ENCODE data around the gene HLA-B. TPM values are rescaled to one million over a fixed set of nuclear protein-coding genes. Genes with fewer than 3 reads are reported as not detected.
A peak's percentile ranks its signal among the peaks of the same experiment; 100 is the strongest.
"Not testable (repeated sequence)": the region's sequence is repeated elsewhere in the genome, so short reads cannot be mapped to it uniquely, and the experiment has no call there.

Gene HLA-B
- total RNA-seq, 1 experiment from 2014 or later = 544 TPM

- in situ Hi-C loops (cut with HindIII; ENCODE audit: low pct_unique_long_range_greater_than_20kb, low sequenced_read_pairs) = not testable (repeated sequence)
Measured at GRCh38 chr6:31388916-31389801, 32.2 kb upstream of the HLA-B start.

GRCh38 chr6:31386977-31387376 is 30.0 kb upstream of the HLA-B start:
- in situ Hi-C loops (cut with HindIII; ENCODE audit: low pct_unique_long_range_greater_than_20kb, low sequenced_read_pairs) = no loop called here
- DNase-seq (ENCODE audit: low read depth) = no peak

More at GRCh38 chr6:31388916-31389801, 32.2 kb upstream of the HLA-B start:
- DNase-seq (ENCODE audit: low read depth) = not testable (repeated sequence)

DNA sequence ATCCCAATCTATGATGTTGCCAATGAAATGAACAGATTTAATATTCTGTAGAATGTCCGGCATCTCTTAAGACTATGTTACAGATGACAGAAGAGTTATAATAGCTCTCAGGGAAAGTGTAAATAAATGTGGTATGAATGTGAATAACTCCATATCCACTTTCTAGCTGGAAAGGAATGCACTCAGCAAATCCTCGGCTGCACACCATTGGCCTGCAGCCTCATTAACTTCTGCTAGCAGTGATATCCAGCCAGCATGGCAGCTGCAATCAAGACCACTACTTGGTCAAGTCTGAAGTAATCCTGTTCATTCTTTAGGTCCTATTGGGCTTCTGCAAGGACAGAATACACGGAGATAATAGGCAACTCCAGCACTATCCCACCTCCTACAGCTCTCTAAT is 29.1 kb upstream of the HLA-B start:
- in situ Hi-C loops (cut with HindIII; ENCODE audit: low pct_unique_long_range_greater_than_20kb, low sequenced_read_pairs) = no loop called here
- DNase-seq (ENCODE audit: low read depth) = no peak

DNA sequence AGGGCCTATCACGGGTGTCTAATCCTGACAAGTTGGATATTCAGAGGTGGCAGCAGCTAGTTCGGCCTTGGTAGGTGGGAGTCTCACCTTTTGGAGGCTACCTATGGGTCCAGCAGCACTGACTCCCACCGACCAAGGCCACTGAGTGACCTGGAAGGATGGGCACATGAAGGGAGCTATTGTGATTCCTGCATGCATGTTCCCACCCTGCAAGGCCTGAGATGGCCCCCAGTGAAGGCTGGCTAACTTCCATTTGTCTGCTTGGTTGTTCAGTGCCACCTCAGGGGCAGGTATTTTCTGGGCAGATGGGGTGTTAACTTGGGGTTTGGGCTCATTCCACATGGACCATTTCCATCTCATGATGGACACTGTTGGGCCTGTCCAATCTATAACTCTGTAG is 28.1 kb upstream of the HLA-B start:
- in situ Hi-C loops (cut with HindIII; ENCODE audit: low pct_unique_long_range_greater_than_20kb, low sequenced_read_pairs) = no loop called here
- no peak for DNase-seq (ENCODE audit: low read depth)

DNA sequence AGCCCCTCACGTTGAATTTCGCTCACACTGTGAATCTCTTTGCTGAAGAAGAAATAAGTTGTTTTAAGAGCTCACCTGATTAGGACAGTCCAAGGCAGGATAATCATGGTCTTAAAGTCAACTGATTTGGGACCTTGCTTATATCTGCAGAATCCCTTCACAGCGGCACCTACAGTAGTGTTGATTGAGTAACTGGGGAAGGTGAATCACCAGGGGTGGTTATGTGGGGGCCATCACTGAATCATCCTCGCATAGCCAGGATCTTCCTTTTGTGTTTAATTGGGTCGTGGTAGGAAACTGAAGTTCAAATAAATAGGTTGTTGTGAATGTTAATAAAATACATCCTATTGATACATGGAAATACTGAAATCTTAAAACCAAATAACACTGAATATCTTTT is 26.2 kb upstream of the HLA-B start:
- in situ Hi-C loops (cut with HindIII; ENCODE audit: low pct_unique_long_range_greater_than_20kb, low sequenced_read_pairs) = no loop called here
- no peak for DNase-seq (ENCODE audit: low read depth)

GRCh38 chr6:31381666-31382065 is 24.7 kb upstream of the HLA-B start:
- in situ Hi-C loops (cut with HindIII; ENCODE audit: low pct_unique_long_range_greater_than_20kb, low sequenced_read_pairs) = no loop called here
- DNase-seq (ENCODE audit: low read depth) = no peak

DNA sequence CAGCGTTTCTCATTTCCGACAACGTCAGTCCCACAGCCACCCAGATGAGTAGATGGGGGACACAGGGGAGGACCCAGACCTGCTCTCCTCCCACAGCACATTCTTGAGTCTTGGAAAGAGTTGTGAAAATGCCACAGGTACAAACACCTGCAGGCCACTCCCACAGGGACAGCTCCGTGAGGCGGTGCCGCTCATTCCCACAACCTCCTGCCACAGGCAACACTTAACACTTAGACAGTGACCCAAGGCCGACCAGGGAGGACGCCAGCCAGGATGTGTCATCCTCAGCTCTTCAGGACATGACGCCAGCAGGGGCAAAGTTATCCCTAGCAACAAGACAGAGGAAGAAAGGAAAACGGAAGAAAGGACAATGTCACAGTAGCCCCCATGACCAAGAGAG is 22.9 kb upstream of the HLA-B start:
- DNase-seq (ENCODE audit: low read depth) = no peak
- in situ Hi-C loops (cut with HindIII; ENCODE audit: low pct_unique_long_range_greater_than_20kb, low sequenced_read_pairs) = no loop called here

DNA sequence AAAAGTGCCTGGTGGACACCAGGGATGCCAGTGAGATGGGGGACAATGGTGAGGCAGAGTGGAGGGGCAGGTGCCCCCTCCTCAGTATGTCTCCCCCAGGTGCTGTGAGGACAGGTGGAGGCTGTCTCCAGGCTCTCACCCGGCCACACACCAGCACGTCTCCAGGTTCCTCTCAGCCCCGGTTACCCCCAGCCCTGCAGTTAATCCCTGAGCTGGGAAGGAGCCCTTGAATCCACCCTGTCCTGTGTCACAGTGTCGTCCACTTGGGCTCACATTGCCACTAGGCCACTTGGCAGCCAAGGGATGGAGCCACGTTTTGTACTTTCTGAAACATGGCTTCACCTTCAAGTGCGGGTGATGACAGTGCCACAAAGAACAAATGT is 21.7 kb upstream of the HLA-B start:
- in situ Hi-C loops (cut with HindIII; ENCODE audit: low pct_unique_long_range_greater_than_20kb, low sequenced_read_pairs) = no loop called here
- DNase-seq (ENCODE audit: low read depth) = no peak

DNA sequence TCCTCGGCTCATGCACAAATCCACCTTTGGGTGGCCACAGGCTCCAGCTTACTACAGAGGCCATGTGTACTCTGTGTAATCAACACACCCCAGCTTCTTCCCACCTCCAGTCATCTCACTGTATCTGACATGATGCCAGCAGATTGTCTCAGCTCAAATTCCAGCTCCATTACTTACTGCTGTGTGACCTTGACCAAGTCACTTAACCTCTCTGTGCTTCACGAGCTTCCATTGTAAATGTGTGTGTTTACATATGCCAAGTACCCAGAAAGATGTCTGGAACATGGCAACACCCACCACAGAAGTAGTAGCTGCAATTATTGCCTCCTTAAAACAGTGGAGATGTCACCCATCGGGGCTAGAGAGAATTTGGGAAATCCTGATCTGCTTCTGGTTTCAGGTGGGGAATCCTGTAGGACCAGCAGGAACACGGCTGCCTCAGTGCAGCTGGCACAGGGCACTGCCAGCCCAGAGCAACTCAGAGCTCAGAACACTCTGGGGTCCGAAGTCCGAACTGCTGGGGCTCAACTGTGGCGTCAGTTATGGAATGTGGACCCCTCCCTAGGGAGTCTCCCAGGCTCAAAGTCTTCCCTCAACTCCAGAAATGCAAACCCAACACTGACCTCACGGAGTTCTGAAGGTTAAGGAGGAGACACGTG is 21.2 kb upstream of the HLA-B start:
- DNase-seq (ENCODE audit: low read depth) = no peak
- in situ Hi-C loops (cut with HindIII; ENCODE audit: low pct_unique_long_range_greater_than_20kb, low sequenced_read_pairs) = no loop called here

- in situ Hi-C loops (cut with HindIII; ENCODE audit: low pct_unique_long_range_greater_than_20kb, low sequenced_read_pairs) = no loop called here
- no peak for DNase-seq (ENCODE audit: low read depth)
Measured at GRCh38 chr6:31377029-31377428, 20.1 kb upstream of the HLA-B start.

DNA sequence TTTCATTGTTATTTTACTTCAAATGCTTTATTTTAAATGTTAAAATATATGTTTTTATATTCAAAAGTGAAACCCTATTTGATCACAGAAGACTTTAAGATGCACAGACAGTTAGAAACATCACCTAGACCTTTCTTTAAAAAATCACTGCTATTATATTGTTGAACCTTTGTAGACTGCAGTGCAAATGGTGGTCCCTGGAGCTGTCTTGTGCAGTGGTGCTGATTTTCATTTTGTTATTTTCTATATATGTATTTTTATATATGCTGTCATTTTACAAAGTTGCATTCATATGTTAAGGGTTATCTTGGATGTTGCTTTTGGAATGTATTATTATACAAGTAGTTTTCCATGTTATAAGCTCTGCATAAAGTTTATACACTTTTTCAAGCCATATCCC is 18.7 kb upstream of the HLA-B start:
- DNase-seq (ENCODE audit: low read depth) = no peak

DNA sequence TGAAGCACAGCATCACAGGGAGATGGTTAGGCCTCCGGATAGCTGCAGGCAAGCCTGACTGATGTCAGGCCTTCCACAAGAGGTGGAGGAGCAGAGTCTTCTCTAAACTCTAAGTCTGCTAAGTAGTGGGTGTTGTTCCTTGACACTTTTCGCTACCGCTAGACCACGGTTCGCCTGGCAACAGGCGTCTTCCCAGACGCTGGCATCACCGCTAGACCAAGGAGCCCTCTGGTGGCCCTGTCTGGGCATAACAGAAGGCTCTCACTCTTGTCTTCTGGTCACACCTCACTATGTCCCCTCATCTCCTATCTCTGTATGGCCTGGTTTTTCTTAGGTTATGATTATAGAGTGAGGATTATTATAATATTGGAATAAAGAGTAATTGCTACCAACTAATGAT is 17.1 kb upstream of the HLA-B start:
- DNase-seq (ENCODE audit: low read depth); in situ Hi-C loops (cut with HindIII; ENCODE audit: low pct_unique_long_range_greater_than_20kb, low sequenced_read_pairs): not testable (repeated sequence)

More for the DNA sequence above, 18.7 kb upstream of the HLA-B start:
- in situ Hi-C loops (cut with HindIII; ENCODE audit: low pct_unique_long_range_greater_than_20kb, low sequenced_read_pairs) = no loop called here

- in situ Hi-C loops (cut with HindIII; ENCODE audit: low pct_unique_long_range_greater_than_20kb, low sequenced_read_pairs) = no loop called here
- peak; percentile 53 for DNase-seq (ENCODE audit: low read depth)
Measured at GRCh38 chr6:31368461-31368860, 11.5 kb upstream of the HLA-B start.

- DNase-seq (ENCODE audit: low read depth) = peak; percentile 90
- in situ Hi-C loops (cut with HindIII; ENCODE audit: low pct_unique_long_range_greater_than_20kb, low sequenced_read_pairs) = no loop called here
Measured at GRCh38 chr6:31366693-31367470, 9.9 kb upstream of the HLA-B start.

GRCh38 chr6:31365864-31366263 is 8.9 kb upstream of the HLA-B start:
- DNase-seq (ENCODE audit: low read depth) = no peak
- in situ Hi-C loops (cut with HindIII; ENCODE audit: low pct_unique_long_range_greater_than_20kb, low sequenced_read_pairs) = no loop called here

DNA sequence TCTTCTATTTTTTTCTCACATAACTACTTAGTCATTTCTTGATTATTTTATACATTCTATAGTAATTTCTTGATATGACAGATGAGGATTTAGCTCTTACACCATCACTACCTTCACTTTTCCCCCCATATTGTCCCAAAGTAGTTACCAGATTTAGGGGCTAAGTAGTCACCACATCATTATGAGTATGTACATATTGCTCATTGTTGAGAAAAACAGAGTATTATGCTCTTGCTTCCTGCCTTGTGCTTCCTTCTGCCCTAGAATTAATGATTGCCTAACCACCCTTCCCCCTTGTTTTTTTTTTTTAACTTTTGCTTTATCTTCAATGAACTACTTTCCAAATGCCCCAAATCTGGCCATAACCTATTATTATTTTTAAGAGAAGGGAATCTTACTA is 6.8 kb upstream of the HLA-B start:
- no peak for DNase-seq (ENCODE audit: low read depth)
- in situ Hi-C loops (cut with HindIII; ENCODE audit: low pct_unique_long_range_greater_than_20kb, low sequenced_read_pairs) = no loop called here

GRCh38 chr6:31362751-31363150 is 5.8 kb upstream of the HLA-B start:
- in situ Hi-C loops (cut with HindIII; ENCODE audit: low pct_unique_long_range_greater_than_20kb, low sequenced_read_pairs) = no loop called here
- no peak for DNase-seq (ENCODE audit: low read depth)

- no peak for DNase-seq (ENCODE audit: low read depth)
- in situ Hi-C loops (cut with HindIII; ENCODE audit: low pct_unique_long_range_greater_than_20kb, low sequenced_read_pairs) = no loop called here
Measured at GRCh38 chr6:31359581-31359980, 2.6 kb upstream of the HLA-B start.

DNA sequence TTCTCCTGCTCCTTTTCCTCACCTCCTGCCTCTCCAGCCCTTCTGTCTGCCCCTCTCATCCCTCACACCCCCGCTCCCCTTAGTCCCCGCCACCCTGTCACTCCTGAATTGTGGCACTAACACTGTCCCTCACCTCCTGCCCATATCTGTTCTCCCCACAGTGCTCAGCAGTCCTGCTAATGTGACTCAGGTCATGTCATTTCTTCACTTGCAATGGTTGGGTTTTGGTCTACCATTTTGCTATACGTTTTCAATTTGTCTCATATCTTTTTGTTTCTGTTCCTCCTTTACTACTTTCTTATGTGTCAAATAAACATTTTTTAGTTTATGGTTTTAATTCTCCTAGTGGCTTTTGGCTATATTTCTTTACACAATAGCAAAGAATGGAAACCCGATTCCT is 1.3 kb upstream of the HLA-B start:
- no peak for DNase-seq (ENCODE audit: low read depth)
- in situ Hi-C loops (cut with HindIII; ENCODE audit: low pct_unique_long_range_greater_than_20kb, low sequenced_read_pairs) = no loop called here

Data from Caki2 (cell line).